Keratinocyte (primary cell): Measurements from ENCODE around the gene CARMIL3. TPM values are rescaled to one million over a fixed set of nuclear protein-coding genes. Genes with fewer than 3 reads are reported as not detected.

ENCODE experiments used
- DNase-seq: peaks from one replicate; pipeline ENCODE4 v3.0.0-alpha.2; 2011; ENCODE audit warnings: low read depth, missing footprints, low spot score
- FAIRE-seq: peaks from 2 replicates; lab custom pipeline; 2011; peaks lifted over from hg19 to GRCh38; lab: Jason Lieb, UNC
- H2AFZ ChIP-seq: 2 replicates; pipeline ENCODE4 v1.6.0; 2012; ENCODE audit warnings: low read length, control low read depth, inconsistent platforms; ENCODE audit not compliant: control insufficient read depth
- H3K27ac ChIP-seq: 2 replicates; pipeline ENCODE4 v1.5.1; 2011; ENCODE audit warnings: low read length; ENCODE audit not compliant: control insufficient read depth, insufficient read depth
- H3K27me3 ChIP-seq: 3 replicates; pipeline ENCODE4 v1.6.0; 2011; ENCODE audit warnings: low read length; ENCODE audit not compliant: control insufficient read depth, insufficient read depth; ENCODE audit errors: extremely low read depth
- H3K36me3 ChIP-seq, 2 experiments: 2 replicates in 1 of 2; 3 replicates in 1 of 2; pipeline ENCODE4 v1.5.1; 2011; ENCODE audit warnings: low read length in 2 of 2, mild to moderate bottlenecking in 1 of 2; ENCODE audit not compliant: control insufficient read depth in 2 of 2, insufficient read depth in 2 of 2; ENCODE audit errors: extremely low read depth in 1 of 2
- H3K4me1 ChIP-seq: 3 replicates; pipeline ENCODE4 v1.5.1; 2011; ENCODE audit warnings: low read length; ENCODE audit not compliant: control insufficient read depth, insufficient read depth; ENCODE audit errors: extremely low read depth
- H3K4me2 ChIP-seq: 3 replicates; pipeline ENCODE4 v1.6.0; 2011; ENCODE audit warnings: low read depth, low read length; ENCODE audit not compliant: control insufficient read depth, insufficient read depth; ENCODE audit errors: extremely low read depth
- H3K4me3 ChIP-seq, 3 experiments: fragments of 200-600 bp in 1 of 3; sonication (generic) in 1 of 3; 2 replicates in 2 of 3; 3 replicates in 1 of 3; pipeline ENCODE4 v1.5.1; 2011 to 2016; ENCODE audit warnings: low read length in 3 of 3, mild to moderate bottlenecking in 3 of 3, control low read depth in 2 of 3, inconsistent platforms in 1 of 3, low read depth in 1 of 3, mixed read lengths in 1 of 3, mixed run types in 1 of 3, moderate library complexity in 1 of 3; ENCODE audit not compliant: control insufficient read depth in 2 of 3, insufficient read depth in 2 of 3; ENCODE audit errors: extremely low read depth in 1 of 3
- H3K79me2 ChIP-seq: 2 replicates; pipeline ENCODE4 v1.6.0; 2012; ENCODE audit warnings: low read length; ENCODE audit not compliant: control insufficient read depth, insufficient read depth
- H3K9ac ChIP-seq: 3 replicates; pipeline ENCODE4 v1.6.0; 2011; ENCODE audit warnings: low read length; ENCODE audit not compliant: control insufficient read depth, insufficient read depth; ENCODE audit errors: extremely low read depth
- H3K9me1 ChIP-seq: 3 replicates; pipeline ENCODE4 v1.6.0; 2011; ENCODE audit warnings: low read length; ENCODE audit not compliant: control insufficient read depth, insufficient read depth; ENCODE audit errors: extremely low read depth
- H3K9me3 ChIP-seq: 2 replicates; pipeline ENCODE4 v1.5.1; 2012; ENCODE audit warnings: low read depth, low read length; ENCODE audit not compliant: control insufficient read depth
- H4K20me1 ChIP-seq: 3 replicates; pipeline ENCODE4 v1.6.0; 2011; ENCODE audit warnings: low read length; ENCODE audit not compliant: control insufficient read depth, insufficient read depth; ENCODE audit errors: extremely low read depth
- EZH2 ChIP-seq: IDR thresholded peaks from one replicate; pipeline ENCODE4 v1.6.1; 2012; ENCODE audit warnings: inconsistent platforms, mild to moderate bottlenecking, low read length, moderate library complexity
- dilution Hi-C: fragments of 300-500 bp; cut with MboI; formaldehyde crosslinking; loops from one replicate; pipeline ENCODE4 v1.7.0; 2020; ENCODE audit warnings: low sequenced_read_pairs; ENCODE audit not compliant: extremely low pct_ligation_motif_present
- polyA plus RNA-seq, 5 experiments: library from polyadenylated mRNA; depleted of rRNA in 3 of 5; stranded (reverse) in 3 of 5; stranded (forward) in 1 of 5; unstranded in 1 of 5; fragments of >200 nt; gene quantifications; 1 replicate in 1 of 5; 2 replicates in 3 of 5; 3 replicates in 1 of 5; pipeline versions ENCODE4 v1.2.1 to v1.2.3, GENCODE V29; 2011 to 2012; ENCODE audit warnings: missing spikeins in 2 of 5, low read depth in 1 of 5, low replicate concordance in 1 of 5
- TF ChIP-seq, protein P1 (sequence below), 3 experiments: IDR thresholded peaks in 1 of 3; conservative IDR thresholded peaks in 1 of 3; optimal IDR thresholded peaks in 1 of 3; 2 replicates in 2 of 3; 3 replicates in 1 of 3; pipeline versions ENCODE3 to v1.5.1; 2011; ENCODE audit warnings: low read length in 3 of 3, mild to moderate bottlenecking in 3 of 3, moderate library complexity in 2 of 3, control low read depth in 1 of 3, inconsistent platforms in 1 of 3; ENCODE audit not compliant: insufficient read depth in 2 of 3; ENCODE audit errors: extremely low read depth in 1 of 3

Gene CARMIL3
- polyA plus RNA-seq, 1 donor (not counting 4 experiments of a cell fraction or from before 2014, with no cell fraction given), result 0.12 TPM

DNA sequence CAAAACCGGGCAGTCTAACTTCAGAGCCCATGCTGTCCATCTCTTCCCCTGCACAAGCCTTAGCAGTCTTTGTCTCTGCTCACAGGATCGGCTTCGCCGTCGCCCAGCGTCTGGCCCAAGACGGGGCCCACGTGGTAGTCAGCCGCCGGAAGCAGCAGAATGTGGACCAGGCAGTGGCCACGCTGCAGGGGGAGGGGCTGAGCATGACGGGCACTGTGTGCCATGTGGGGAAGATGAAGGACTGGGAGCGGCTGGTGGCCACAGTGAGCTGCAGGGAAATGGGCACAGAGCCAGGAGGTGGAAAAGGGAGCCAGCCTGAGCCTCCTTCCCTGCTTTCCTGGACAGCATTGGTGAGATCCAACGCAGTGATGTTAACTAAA lies 14.2 kb upstream of the CARMIL3 start:
- H2AFZ ChIP-seq, result no peak overlapping the region
- FAIRE-seq, result no peak

DNA sequence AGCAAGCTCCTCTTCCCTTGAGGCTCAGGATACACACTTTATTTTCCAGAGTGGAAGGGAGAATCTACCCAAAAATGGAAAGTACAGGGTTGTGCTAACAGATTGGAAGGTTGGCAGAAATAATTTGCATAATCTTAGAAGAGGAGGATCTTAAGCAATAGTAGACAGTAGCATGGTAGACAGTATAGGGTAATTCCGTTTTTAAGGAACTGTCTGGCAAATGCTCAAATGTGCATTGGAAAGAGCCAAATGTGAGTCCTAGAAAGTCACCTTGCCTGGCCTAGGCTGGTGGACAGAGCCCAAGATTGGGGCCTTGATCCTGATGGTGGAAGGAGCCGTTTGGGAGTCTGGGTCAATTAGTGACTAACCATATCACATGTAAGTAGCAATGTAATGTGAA lies 13.1 kb upstream of the CARMIL3 start:
- no peaks in the 10 kb centered on the region for H3K79me2 ChIP-seq
- H3K36me3 ChIP-seq, result no peaks in the 10 kb centered on the region
- H3K27ac ChIP-seq, result no peak overlapping the region
- no peak for TF ChIP-seq EZH2
- TF ChIP-seq, protein P1, sequence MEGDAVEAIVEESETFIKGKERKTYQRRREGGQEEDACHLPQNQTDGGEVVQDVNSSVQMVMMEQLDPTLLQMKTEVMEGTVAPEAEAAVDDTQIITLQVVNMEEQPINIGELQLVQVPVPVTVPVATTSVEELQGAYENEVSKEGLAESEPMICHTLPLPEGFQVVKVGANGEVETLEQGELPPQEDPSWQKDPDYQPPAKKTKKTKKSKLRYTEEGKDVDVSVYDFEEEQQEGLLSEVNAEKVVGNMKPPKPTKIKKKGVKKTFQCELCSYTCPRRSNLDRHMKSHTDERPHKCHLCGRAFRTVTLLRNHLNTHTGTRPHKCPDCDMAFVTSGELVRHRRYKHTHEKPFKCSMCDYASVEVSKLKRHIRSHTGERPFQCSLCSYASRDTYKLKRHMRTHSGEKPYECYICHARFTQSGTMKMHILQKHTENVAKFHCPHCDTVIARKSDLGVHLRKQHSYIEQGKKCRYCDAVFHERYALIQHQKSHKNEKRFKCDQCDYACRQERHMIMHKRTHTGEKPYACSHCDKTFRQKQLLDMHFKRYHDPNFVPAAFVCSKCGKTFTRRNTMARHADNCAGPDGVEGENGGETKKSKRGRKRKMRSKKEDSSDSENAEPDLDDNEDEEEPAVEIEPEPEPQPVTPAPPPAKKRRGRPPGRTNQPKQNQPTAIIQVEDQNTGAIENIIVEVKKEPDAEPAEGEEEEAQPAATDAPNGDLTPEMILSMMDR (optimal IDR thresholded peaks at IDR 0.05 in 1 of 3, IDR thresholded peaks at IDR 0.05 in 1 of 3, conservative IDR thresholded peaks at IDR 0.05 in 1 of 3; ENCODE audit: extremely low read depth in 1 of 3, insufficient read depth in 2 of 3, low read length in 3 of 3), result no peak
- FAIRE-seq (no peak), DNase-seq (no peak)
- H3K4me3 ChIP-seq, result no peak overlapping the region
- no peak overlapping the region for H2AFZ ChIP-seq
- H3K4me1 ChIP-seq, result no peaks in the 10 kb centered on the region
- no peaks in the 10 kb centered on the region for H3K27me3 ChIP-seq
- H3K9me1 ChIP-seq, result no peaks in the 10 kb centered on the region
- H4K20me1 ChIP-seq, result no peaks in the 10 kb centered on the region
- dilution Hi-C loops, result no loop called here
- H3K9ac ChIP-seq, result no peak overlapping the region
- H3K4me2 ChIP-seq, result no peak overlapping the region
- H3K9me3 ChIP-seq, result no peaks in the 10 kb centered on the region

More for the DNA sequence above, 14.2 kb upstream of the CARMIL3 start:
- Histone ChIP-seq H3K4me3 (no peak overlapping the region), H3K79me2 (no peaks in the 10 kb centered on the region), H3K36me3 (no peaks in the 10 kb centered on the region), H3K27ac (no peak overlapping the region), H3K27me3 (no peaks in the 10 kb centered on the region), H3K9me1 (no peaks in the 10 kb centered on the region), H4K20me1 (no peaks in the 10 kb centered on the region), H3K9ac (no peak overlapping the region), H3K9me3 (no peaks in the 10 kb centered on the region), H3K4me1 (no peaks in the 10 kb centered on the region), H3K4me2 (no peak overlapping the region)
- DNase-seq, result no peak
- no peak for TF ChIP-seq EZH2
- dilution Hi-C loops, result no loop called here

DNA sequence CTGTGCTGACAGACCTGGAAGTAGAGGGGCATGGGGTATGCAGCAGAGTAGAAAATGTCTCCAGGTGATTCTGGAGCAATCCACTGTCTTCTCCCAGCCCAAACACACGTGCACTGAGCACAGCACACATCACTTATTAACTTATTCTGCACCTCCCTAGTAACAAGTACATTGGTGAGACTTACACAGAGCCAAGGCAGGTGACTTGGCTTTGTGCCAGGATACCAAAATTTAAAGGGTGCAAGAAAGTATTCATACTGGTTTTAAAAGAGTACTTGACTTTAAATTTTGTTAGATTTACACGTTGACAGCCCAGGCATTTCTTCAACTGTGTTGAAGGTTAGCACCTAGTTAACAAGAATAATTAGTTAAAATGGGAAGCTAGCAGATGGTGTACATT lies 11.1 kb upstream of the CARMIL3 start:
- Histone ChIP-seq H3K9me1 (no peaks in the 10 kb centered on the region), H3K27me3 (no peaks in the 10 kb centered on the region), H3K4me1 (no peaks in the 10 kb centered on the region), H3K9me3 (no peaks in the 10 kb centered on the region), H3K27ac (no peak overlapping the region), H3K79me2 (no peaks in the 10 kb centered on the region), H3K9ac (no peak overlapping the region), H3K4me3 (no peak overlapping the region), H2AFZ (no peak overlapping the region), H4K20me1 (no peaks in the 10 kb centered on the region), H3K4me2 (no peak overlapping the region), H3K36me3 (no peaks in the 10 kb centered on the region)
- dilution Hi-C loops, result no loop called here
- no peak for DNase-seq
- TF ChIP-seq, protein P1 (optimal IDR thresholded peaks at IDR 0.05 in 1 of 3, IDR thresholded peaks at IDR 0.05 in 1 of 3, conservative IDR thresholded peaks at IDR 0.05 in 1 of 3; ENCODE audit: extremely low read depth in 1 of 3, insufficient read depth in 2 of 3, low read length in 3 of 3), result no peak
- no peak for TF ChIP-seq EZH2
- FAIRE-seq, result no peak
